Caco-2 (cell line): ENCODE data around the gene DPT. TPM values are rescaled to one million over a fixed set of nuclear protein-coding genes. Genes with fewer than 3 reads are reported as not detected.

ENCODE experiments used
- BruUV-seq: library from RNA; stranded (reverse); fragments of 400-500 nt; replicated peaks from 2 replicates; lab custom pipeline; 2021; lab: Mats Ljungman, UMichigan
- CTCF ChIA-PET: fragments of 300-600 bp; sonication (Branson Sonifier 250); formaldehyde crosslinking; loops from one replicate; lab custom pipeline; 2022; ENCODE audit warnings: antibody characterized with exemption; lab: Charles Lee
- POLR2A ChIA-PET: fragments of 300-600 bp; sonication (Branson Sonifier 250); formaldehyde crosslinking; loops from one replicate; lab custom pipeline; 2022; ENCODE audit warnings: antibody characterized with exemption; lab: Charles Lee
- DNase-seq, 2 experiments: peaks; one replicate each; pipeline versions ENCODE4 v3.0.0 to v3.0.0-alpha.2; 2020 to 2022
- H3K27me3 ChIP-seq: replicated peaks from 2 replicates; pipeline ENCODE4 v1.6.0; 2011; ENCODE audit warnings: low read length; ENCODE audit not compliant: control insufficient read depth, insufficient read depth
- H3K36me3 ChIP-seq: 2 replicates; pipeline ENCODE4 v1.5.1; 2011; ENCODE audit warnings: low read length; ENCODE audit not compliant: control insufficient read depth, insufficient read depth
- H3K4me1 ChIP-seq: fragments of 250-450 bp; sonication (Bioruptor Pico); 2 replicates; pipeline ENCODE4 v1.5.1; 2020; ENCODE audit warnings: mild to moderate bottlenecking
- H3K4me3 ChIP-seq: 2 replicates; pipeline ENCODE4 v1.5.1; 2011; ENCODE audit warnings: low read depth, mild to moderate bottlenecking, control low read depth, low read length
- H3K9me3 ChIP-seq: fragments of 250-450 bp; sonication (Bioruptor Pico); 2 replicates; pipeline ENCODE4 v1.5.1; 2020; ENCODE audit warnings: mild to moderate bottlenecking, moderate library complexity
- H3K27ac Mint-ChIP-seq: one replicate; pipeline ENCODE4 v1.8.0; 2022; ENCODE audit warnings: mixed read lengths; ENCODE audit not compliant: unreplicated experiment
- H3K27me3 Mint-ChIP-seq: one replicate; pipeline ENCODE4 v1.8.0; 2022; ENCODE audit warnings: mixed read lengths; ENCODE audit not compliant: insufficient read depth, unreplicated experiment
- H3K36me3 Mint-ChIP-seq: one replicate; pipeline ENCODE4 v1.8.0; 2022; ENCODE audit warnings: mild to moderate bottlenecking, mixed read lengths; ENCODE audit not compliant: insufficient read depth, unreplicated experiment
- H3K4me1 Mint-ChIP-seq: one replicate; pipeline ENCODE4 v1.8.0; 2022; ENCODE audit warnings: low read depth, mixed read lengths; ENCODE audit not compliant: unreplicated experiment
- H3K4me3 Mint-ChIP-seq: one replicate; pipeline ENCODE4 v1.8.0; 2022; ENCODE audit warnings: mild to moderate bottlenecking, moderate library complexity, mixed read lengths; ENCODE audit not compliant: unreplicated experiment
- H3K9me3 Mint-ChIP-seq: one replicate; pipeline ENCODE4 v1.8.0; 2022; ENCODE audit warnings: mixed read lengths; ENCODE audit not compliant: unreplicated experiment
- CTCF ChIP-seq, 2 experiments: fragments of 200-600 bp in 1 of 2; IDR thresholded peaks; 1 replicate in 1 of 2; 2 replicates in 1 of 2; pipeline versions ENCODE4 v1.5.1 to v1.8.0; 2011 to 2022; ENCODE audit warnings: antibody characterized with exemption in 1 of 2, control low read depth in 1 of 2, inconsistent platforms in 1 of 2, low read depth in 1 of 2, low read length in 1 of 2, mild to moderate bottlenecking in 1 of 2, moderate library complexity in 1 of 2; ENCODE audit not compliant: insufficient read depth in 1 of 2, severe bottlenecking in 1 of 2, unreplicated experiment in 1 of 2
- intact Hi-C: fragments of 100-400 bp; cut with micrococcal nuclease; formaldehyde crosslinking; loops from one replicate; pipeline ENCODE4 v1.10.0; 2022; ENCODE audit not compliant: unreplicated experiment
- total RNA-seq: library from RNA; stranded (reverse); gene quantifications from 2 replicates; pipeline ENCODE4 v1.2.3, GENCODE V29; 2022

DPT gene
- total RNA-seq, 1 experiment from 2014 or later = not detected

- H3K4me1 ChIP-seq = no peaks in the 10 kb centered on the region
- TF ChIP-seq CTCF (IDR thresholded peaks at IDR 0.05; ENCODE audit: insufficient read depth in 1 of 2, low read depth in 1 of 2, low read length in 1 of 2, severe bottlenecking in 1 of 2, unreplicated experiment in 1 of 2) = no peak
- no peaks in the 10 kb centered on the region for H3K9me3 ChIP-seq
- POLR2A ChIA-PET = no interaction called here
- H3K36me3 Mint-ChIP-seq = no peaks in the 10 kb centered on the region
- no peak for DNase-seq
- peaks cover 9% of the 10 kb centered on the region for H3K9me3 Mint-ChIP-seq
- BruUV-seq = no TSS peak
- no peaks in the 10 kb centered on the region for H3K27me3 Mint-ChIP-seq
- H3K4me3 ChIP-seq = no peak overlapping the region
- no peak overlapping the region for H3K27ac Mint-ChIP-seq
- intact Hi-C loops = no loop called here
- H3K27me3 ChIP-seq = no peaks in the 10 kb centered on the region
- CTCF ChIA-PET = no interaction called here
- no peaks in the 10 kb centered on the region for H3K36me3 ChIP-seq
- H3K4me1 Mint-ChIP-seq = peaks cover 5% of the 10 kb centered on the region
- H3K4me3 Mint-ChIP-seq = no peak overlapping the region
Observed at GRCh38 chr1:168742386-168742785, 13.4 kb upstream of the DPT start.

- Mint-ChIP-seq H3K36me3 (no peaks in the 10 kb centered on the region), H3K27me3 (no peaks in the 10 kb centered on the region), H3K4me3 (no peak overlapping the region), H3K9me3 (no peaks in the 10 kb centered on the region), H3K4me1 (peaks cover 9% of the 10 kb centered on the region), H3K27ac (no peak overlapping the region)
- Histone ChIP-seq H3K36me3 (no peaks in the 10 kb centered on the region), H3K27me3 (no peaks in the 10 kb centered on the region), H3K9me3 (no peaks in the 10 kb centered on the region), H3K4me3 (no peak overlapping the region), H3K4me1 (no peaks in the 10 kb centered on the region)
- intact Hi-C loops = loop anchor here (5.0 to 10.0 kb wide), 2 partner anchors 135 to 452 kb away; no protein-coding TSS in a partner anchor
- ChIA-PET CTCF (interaction anchor here (0.8 kb wide), 2 partner anchors 130 to 137 kb away, joined by 3 to 5 read pairs; no protein-coding TSS in a partner anchor), POLR2A (interaction anchor here (1.2 kb wide), 1 partner anchor 370 kb away, joined by 3 read pairs; no protein-coding TSS in a partner anchor)
- TF ChIP-seq CTCF (IDR thresholded peaks at IDR 0.05; ENCODE audit: insufficient read depth in 1 of 2, low read depth in 1 of 2, low read length in 1 of 2, severe bottlenecking in 1 of 2, unreplicated experiment in 1 of 2) = no peak
- no peak for DNase-seq
- no TSS peak for BruUV-seq
Observed at GRCh38 chr1:168739908-168740307, 10.9 kb upstream of the DPT start.

GRCh38 chr1:168736520-168736919, 7.5 kb upstream of the DPT start:
- no peak for DNase-seq
- H3K4me1 ChIP-seq = no peaks in the 10 kb centered on the region
- Mint-ChIP-seq H3K27ac (no peak overlapping the region), H3K4me1 (peaks cover 9% of the 10 kb centered on the region), H3K4me3 (no peak overlapping the region), H3K27me3 (no peaks in the 10 kb centered on the region), H3K36me3 (no peaks in the 10 kb centered on the region), H3K9me3 (no peaks in the 10 kb centered on the region)
- no peak overlapping the region for H3K4me3 ChIP-seq
- no peak for TF ChIP-seq CTCF (IDR thresholded peaks at IDR 0.05; ENCODE audit: insufficient read depth in 1 of 2, low read depth in 1 of 2, low read length in 1 of 2, severe bottlenecking in 1 of 2, unreplicated experiment in 1 of 2)
- H3K27me3 ChIP-seq = no peaks in the 10 kb centered on the region
- no peaks in the 10 kb centered on the region for H3K36me3 ChIP-seq
- POLR2A ChIA-PET = no interaction called here
- no peaks in the 10 kb centered on the region for H3K9me3 ChIP-seq
- intact Hi-C loops = loop anchor here (5.0 to 10.0 kb wide), 2 partner anchors 138 to 456 kb away; no protein-coding TSS in a partner anchor
- CTCF ChIA-PET = no interaction called here
- BruUV-seq = no TSS peak
